GM21576 (cell line): Measurements from ENCODE around the gene BRIP1.

ENCODE experiments used
- ATAC-seq: cut with Tn5 transposase; IDR thresholded peaks from one replicate; pipeline ENCODE4 v1.9.1; 2021; ENCODE audit warnings: mild to moderate bottlenecking, moderate library complexity; ENCODE audit not compliant: unreplicated experiment

The BRIP1 gene

DNA sequence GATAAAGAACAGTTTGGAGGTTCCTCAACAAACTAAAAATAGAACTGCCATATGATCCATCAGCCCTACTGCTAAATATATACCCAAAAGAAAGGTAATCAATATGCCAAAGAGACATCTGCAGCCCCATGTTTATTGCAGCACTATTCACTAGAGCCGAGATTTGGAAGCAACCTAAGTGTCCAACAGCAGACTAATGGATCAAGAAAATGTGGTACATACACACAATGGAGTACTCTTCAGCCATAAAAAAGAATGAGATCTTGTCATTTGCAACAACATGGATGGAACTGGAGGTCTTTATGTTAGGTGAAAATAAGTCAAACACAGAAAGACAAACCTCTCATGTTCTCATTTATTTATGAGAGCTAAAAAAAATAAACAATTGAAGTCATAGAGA is 223.5 kb downstream of the BRIP1 start:
- no peak for ATAC-seq

DNA sequence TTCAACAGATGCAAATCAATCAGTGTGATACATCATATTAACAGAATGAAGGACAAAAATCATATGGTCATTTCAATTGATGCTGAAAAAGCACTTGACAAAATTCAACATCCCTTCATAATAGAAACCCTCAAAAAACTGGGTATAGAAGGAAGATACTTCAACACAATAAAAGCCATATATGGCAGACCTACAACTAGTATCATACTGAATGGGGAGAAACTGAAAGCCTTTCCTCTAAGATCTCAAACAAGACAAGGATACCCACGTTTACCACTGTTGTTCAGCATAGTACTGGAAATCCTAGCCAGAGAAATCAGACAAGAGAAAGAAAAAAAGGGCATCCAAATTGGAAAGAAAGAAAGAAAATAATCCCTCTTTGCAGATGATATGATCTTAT is 225.2 kb downstream of the BRIP1 start:
- ATAC-seq: no peak

DNA sequence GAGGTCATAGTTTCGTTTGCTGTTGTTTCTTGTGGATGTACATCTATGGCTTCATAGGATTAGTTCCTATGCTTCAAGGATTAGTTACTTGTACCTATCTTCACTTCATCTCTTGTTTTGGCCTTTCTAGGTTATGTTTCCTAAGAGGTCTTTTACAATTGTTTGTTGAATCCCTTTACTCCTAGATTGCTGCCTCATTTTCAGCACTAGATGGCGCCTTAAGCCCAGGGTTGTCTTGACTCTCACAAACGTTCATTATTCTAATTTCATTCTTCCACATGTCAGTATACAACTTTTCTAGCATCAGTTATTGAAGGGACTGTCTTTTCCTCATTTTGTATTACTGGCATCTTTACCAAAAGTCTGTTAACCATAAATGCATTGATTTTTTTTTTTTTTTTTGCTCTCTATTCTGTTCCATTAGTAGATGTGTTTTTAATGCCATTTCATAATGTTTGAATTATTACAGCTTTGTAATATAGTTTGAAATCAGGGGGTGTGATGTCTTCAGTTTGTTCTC is 227.4 kb downstream of the BRIP1 start:
- no peak for ATAC-seq

DNA sequence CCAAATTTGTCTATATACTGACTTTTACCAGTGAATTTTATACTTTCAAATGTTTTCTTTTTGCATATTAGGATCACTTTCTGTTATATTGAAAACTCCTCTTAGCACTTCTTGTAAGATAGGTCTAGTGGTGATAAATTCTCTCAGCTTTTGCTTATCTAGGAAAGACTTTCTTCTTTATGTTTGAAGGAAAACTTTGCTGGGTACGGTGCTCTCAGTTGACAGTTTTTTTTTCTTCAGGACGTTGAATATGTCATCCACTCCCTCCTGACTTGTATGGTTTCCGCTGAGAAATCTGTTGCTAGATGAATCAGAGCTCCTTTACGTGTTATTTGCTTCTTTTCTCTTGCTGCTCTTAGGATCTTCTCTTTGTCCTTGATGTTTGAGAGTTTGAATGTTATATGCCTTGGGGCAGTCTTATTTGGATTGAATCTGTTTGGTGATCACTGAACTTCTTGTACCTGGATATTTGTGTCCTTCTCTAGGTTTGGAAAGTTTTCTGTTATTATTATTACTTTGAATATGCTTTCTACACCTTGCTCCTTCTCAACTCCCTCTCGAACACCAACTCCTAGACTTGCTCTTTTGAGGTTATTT is 228.3 kb downstream of the BRIP1 start:
- ATAC-seq: no peak

GRCh38 chr17:61634011-61634539 is 229.3 kb downstream of the BRIP1 start:
- no peak for ATAC-seq

DNA sequence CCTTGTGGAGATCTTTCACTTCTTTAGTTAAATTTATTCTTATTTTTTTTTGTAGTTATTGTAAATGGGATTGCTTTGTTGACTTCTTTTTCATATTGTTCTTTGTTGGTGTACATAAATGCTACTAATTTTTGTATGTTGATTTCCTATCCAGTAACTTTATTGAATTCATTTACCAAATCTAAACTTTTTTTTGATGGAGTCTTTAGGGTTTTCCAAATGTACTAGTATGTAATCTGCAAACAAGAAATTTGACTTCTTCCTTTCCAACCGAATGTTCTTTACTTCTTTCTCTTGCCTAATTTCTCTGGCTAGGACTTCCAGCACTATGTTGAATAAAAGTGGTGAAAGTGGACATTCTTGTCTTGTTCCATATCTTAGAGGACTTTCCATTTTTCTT is 230.5 kb downstream of the BRIP1 start:
- no peak for ATAC-seq

- no peak for ATAC-seq
These were observed 231.5 kb downstream of the BRIP1 start for GRCh38 chr17:61631800-61632199.
